ENCODE results near the gene RNF169. TPM values are rescaled to one million over a fixed set of nuclear protein-coding genes. Genes with fewer than 3 reads are reported as not detected.

Gene RNF169
- total RNA-seq, 1 experiment from 2014 or later: 13.0 TPM

DNA sequence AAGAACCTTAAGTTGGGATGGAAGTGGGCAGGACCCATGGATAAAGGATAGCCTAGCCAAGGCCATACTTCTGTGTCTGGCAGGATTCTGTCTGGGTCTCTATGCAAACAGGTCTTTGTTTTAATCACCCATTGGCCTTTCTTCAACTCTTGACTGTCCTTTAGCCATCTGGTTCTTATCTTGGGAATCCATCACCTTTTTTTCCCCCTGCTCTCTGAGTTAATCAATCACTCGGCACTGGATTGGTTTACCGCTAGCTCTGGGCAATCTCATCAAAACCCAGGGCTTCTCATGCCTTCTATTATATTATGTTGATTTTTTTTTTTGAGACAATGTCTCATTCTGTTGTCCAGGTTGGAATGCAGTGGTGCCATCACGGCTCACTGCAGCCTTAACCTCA lies 1.8 kb upstream of the RNF169 start:
- Histone ChIP-seq H3K9ac (ENCODE audit: extremely low read depth, insufficient read length, low read length) (no peak overlapping the region), H2BK15ac (ENCODE audit: low read depth, low read length) (no peak overlapping the region), H3K56ac (ENCODE audit: insufficient read length, low read depth, low read length) (no peak overlapping the region), H3K27me3 (ENCODE audit: insufficient read depth, low read length) (no peaks in the 10 kb centered on the region), H2BK12ac (ENCODE audit: insufficient read length, low read depth, low read length) (no peak overlapping the region), H3K4ac (ENCODE audit: low read depth, low read length) (no peak overlapping the region), H3K79me1 (ENCODE audit: insufficient read depth, low read depth, low read length, poor library complexity, severe bottlenecking) (no peaks in the 10 kb centered on the region), H2BK5ac (ENCODE audit: insufficient read length, low read length) (no peak overlapping the region), H3K23me2 (ENCODE audit: insufficient read length, low read depth, low read length, poor library complexity, severe bottlenecking) (peaks cover 5% of the 10 kb centered on the region), H3T11ph (ENCODE audit: low read length) (no peak overlapping the region), H2AK5ac (ENCODE audit: insufficient read length, low read length) (no peak overlapping the region), H3K18ac (ENCODE audit: insufficient read length, low read depth, low read length) (no peak overlapping the region), H3K79me2 (ENCODE audit: insufficient read depth, low read length) (peaks cover 8% of the 10 kb centered on the region; the same call in 1 of the 2 replicates), H4K91ac (ENCODE audit: insufficient read length, low read depth, low read length) (no peak overlapping the region), H2AFZ (ENCODE audit: low read length) (no peak overlapping the region), H3K4me2 (ENCODE audit: insufficient read depth, insufficient read length, low read length) (no peak overlapping the region), H2BK20ac (ENCODE audit: low read depth, low read length, poor library complexity, severe bottlenecking) (no peak overlapping the region), H4K8ac (replicated peaks; ENCODE audit: insufficient read length, low read depth, low read length) (no peak overlapping the region), H3K23ac (ENCODE audit: insufficient read length, low read depth, low read length) (no peak overlapping the region), H3K4me1 (ENCODE audit: insufficient read depth, low read length) (0 out of 2 replicates have a peak, but pooled peaks cover 3% of the 10 kb centered on the region), H3K9me3 (ENCODE audit: control insufficient read depth, low read depth, low read length) (no peaks in the 10 kb centered on the region), H3K14ac (ENCODE audit: insufficient read depth, low read length) (no peak overlapping the region), H2BK120ac (ENCODE audit: low read depth, low read length, poor library complexity, severe bottlenecking) (no peak overlapping the region), H3K27ac (ENCODE audit: insufficient read length, low read depth, low read length) (no peak overlapping the region), H4K20me1 (ENCODE audit: control insufficient read depth, insufficient read depth, insufficient read length) (no peaks in the 10 kb centered on the region), H4K5ac (ENCODE audit: insufficient read length, low read depth, low read length) (no peak overlapping the region)
- no peak for DNase-seq
- H3K4me3 Mint-ChIP-seq: no peak overlapping the region; a peak in 1 of 5 replicates
- no CpG with 5 or more reads among the region's 3 CpGs for WGBS (ENCODE audit: extremely low coverage, insufficient read length, low lambda C conversion rate)
- H3K27me3 Mint-ChIP-seq (ENCODE audit: low read depth): peaks cover 12% of the 10 kb centered on the region; the same call in 1 of the 2 replicates
- no peak overlapping the region for H3K27ac Mint-ChIP-seq
- H3K4me1 Mint-ChIP-seq: peaks cover 20 to 28% of the 10 kb centered on the region in 2 experiments
- peaks cover 0 to 3% (median 0%) of the 10 kb centered on the region in 3 experiments; a peak in 5 of 7 replicates for H3K36me3 Mint-ChIP-seq (ENCODE audit: insufficient read depth in 1 of 3, low read depth in 3 of 3)
- peaks cover 4 to 9% of the 10 kb centered on the region in 2 experiments for H3K9me3 Mint-ChIP-seq
- no peak for TF ChIP-seq CTCF (conservative IDR thresholded peaks at IDR 0.05)

All from H9 (cell line).